ENCODE results near the gene SOSTDC1.
A peak's percentile ranks its signal among the peaks of the same experiment; 100 is the strongest.

SOSTDC1 gene

DNA sequence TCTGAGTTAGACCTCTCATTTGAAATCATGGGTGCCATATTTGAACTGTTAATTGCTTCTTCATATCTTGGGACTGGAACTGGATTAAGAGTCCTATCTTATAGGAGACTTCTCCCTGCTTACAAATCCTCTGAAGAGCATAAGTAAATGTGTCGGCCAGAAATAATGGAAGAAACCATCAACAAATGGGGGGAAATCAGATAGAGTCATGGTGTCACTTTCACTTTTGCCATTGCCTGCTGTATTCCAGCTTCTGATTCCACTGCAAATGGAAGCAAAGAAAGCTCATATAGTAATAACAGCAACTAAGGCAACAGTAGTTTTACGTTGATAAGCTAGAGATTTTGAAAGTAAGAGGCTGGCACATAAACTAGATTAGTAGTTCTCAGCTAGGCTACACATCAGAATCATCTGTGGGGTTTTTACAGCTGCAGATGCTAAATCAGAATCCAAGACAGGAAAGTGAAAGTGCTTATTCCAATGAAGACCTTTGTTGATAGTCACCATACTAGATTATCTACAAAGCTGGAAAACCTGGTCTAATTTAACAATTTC is 31.9 kb downstream of the SOSTDC1 start:
- no peak overlapping the region for H3K4me3 ChIP-seq (ENCODE audit: low read depth, low read length)
- TF ChIP-seq, protein P1, sequence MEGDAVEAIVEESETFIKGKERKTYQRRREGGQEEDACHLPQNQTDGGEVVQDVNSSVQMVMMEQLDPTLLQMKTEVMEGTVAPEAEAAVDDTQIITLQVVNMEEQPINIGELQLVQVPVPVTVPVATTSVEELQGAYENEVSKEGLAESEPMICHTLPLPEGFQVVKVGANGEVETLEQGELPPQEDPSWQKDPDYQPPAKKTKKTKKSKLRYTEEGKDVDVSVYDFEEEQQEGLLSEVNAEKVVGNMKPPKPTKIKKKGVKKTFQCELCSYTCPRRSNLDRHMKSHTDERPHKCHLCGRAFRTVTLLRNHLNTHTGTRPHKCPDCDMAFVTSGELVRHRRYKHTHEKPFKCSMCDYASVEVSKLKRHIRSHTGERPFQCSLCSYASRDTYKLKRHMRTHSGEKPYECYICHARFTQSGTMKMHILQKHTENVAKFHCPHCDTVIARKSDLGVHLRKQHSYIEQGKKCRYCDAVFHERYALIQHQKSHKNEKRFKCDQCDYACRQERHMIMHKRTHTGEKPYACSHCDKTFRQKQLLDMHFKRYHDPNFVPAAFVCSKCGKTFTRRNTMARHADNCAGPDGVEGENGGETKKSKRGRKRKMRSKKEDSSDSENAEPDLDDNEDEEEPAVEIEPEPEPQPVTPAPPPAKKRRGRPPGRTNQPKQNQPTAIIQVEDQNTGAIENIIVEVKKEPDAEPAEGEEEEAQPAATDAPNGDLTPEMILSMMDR (IDR thresholded peaks at IDR 0.05; ENCODE audit: low read depth, low read length) = no peak
- no peaks in the 10 kb centered on the region for H3K36me3 ChIP-seq
- no peaks in the 10 kb centered on the region for H3K4me1 ChIP-seq
- no peak for DNase-seq
- H3K9me3 ChIP-seq = no peaks in the 10 kb centered on the region
- H3K27me3 ChIP-seq = no peaks in the 10 kb centered on the region

DNA sequence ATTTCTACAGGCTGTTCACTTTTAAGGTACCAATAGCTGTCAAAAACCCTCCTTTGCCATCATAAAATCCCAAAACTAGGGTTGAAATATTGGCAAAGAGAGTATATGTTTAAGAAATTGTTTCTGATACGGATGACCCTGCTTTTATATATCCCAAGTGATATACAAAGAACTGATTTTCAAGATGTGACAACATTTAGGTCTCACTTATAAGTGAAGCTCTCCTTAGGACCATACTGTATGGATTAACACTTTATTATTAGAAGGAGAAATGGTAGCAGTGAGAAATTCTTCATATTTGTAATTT is 33.2 kb downstream of the SOSTDC1 start:
- Histone ChIP-seq H3K4me1 (peaks cover 3% of the 10 kb centered on the region; the same call in 1 of the 2 replicates), H3K9me3 (no peaks in the 10 kb centered on the region), H3K36me3 (no peaks in the 10 kb centered on the region), H3K27me3 (no peaks in the 10 kb centered on the region), H3K4me3 (ENCODE audit: low read depth, low read length) (no peak overlapping the region)
- TF ChIP-seq, protein P1 (IDR thresholded peaks at IDR 0.05; ENCODE audit: low read depth, low read length) = no peak
- no peak for DNase-seq

DNA sequence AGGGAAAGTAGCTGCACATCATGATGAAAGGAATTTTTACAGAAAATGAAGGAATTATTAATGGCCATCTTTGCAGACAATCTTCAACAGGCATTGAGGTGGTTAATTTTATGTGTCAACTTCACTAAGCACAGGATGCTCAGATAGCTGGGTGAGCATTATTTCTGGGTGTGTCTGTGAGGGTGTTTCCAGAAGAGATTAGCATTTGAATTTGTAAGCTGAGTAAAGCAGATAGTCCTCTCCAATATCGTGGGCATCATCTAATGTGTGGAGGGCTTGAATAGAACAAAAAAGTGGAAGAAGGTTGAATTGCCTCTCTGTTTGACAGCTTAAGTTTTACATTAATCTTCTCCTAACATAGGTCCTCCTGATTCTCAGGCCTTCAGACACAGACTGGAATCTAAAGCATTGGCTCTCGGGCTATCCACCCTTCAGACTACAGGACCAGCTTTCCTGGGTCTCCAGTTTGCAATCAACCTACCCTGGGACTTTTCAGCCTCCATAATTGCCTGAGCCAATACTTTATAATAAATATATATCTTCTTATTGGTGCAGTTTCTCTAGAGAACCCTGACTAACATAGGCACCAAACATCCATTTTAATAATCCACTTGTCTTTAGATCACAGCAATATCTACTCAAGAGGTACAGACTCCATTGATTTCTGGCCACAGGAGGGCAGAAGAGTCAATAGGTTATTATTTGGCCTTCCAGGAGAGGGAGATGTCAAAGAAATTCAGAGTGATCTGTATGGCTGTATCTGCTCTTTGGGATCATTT is 33.7 kb downstream of the SOSTDC1 start:
- TF ChIP-seq, protein P1 (IDR thresholded peaks at IDR 0.05; ENCODE audit: low read depth, low read length) = peak; percentile 86
- no peak overlapping the region for H3K4me3 ChIP-seq (ENCODE audit: low read depth, low read length)
- peak; percentile 56 for DNase-seq
- no peaks in the 10 kb centered on the region for H3K9me3 ChIP-seq
- no peaks in the 10 kb centered on the region for H3K27me3 ChIP-seq
- H3K4me1 ChIP-seq = peaks cover 3% of the 10 kb centered on the region; the same call in 1 of the 2 replicates
- H3K36me3 ChIP-seq = no peaks in the 10 kb centered on the region

DNA sequence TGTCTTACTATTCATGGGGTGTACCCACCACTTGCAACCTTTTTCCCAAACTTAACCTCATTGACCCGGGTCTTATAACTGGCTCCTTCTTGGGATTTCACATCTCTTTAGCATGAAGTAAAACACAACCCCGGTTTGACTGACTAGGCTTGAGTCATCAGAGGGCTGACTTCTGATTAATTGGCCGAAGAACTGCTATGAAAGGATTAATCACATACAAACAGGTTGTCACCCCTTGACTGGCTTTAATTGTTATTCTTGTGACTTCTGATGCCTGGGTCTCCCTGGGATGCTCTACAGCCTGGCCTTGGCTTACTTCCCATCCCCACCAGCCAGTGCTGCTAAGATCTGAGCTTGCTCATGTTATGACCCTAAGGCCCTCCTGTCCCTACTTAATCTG is 35.4 kb downstream of the SOSTDC1 start:
- TF ChIP-seq, protein P1 (IDR thresholded peaks at IDR 0.05; ENCODE audit: low read depth, low read length) = no peak
- no peaks in the 10 kb centered on the region for H3K36me3 ChIP-seq
- H3K27me3 ChIP-seq = no peaks in the 10 kb centered on the region
- no peak overlapping the region for H3K4me3 ChIP-seq (ENCODE audit: low read depth, low read length)
- DNase-seq = no peak
- H3K9me3 ChIP-seq = no peaks in the 10 kb centered on the region
- H3K4me1 ChIP-seq = peaks cover 3% of the 10 kb centered on the region; the same call in 1 of the 2 replicates

DNA sequence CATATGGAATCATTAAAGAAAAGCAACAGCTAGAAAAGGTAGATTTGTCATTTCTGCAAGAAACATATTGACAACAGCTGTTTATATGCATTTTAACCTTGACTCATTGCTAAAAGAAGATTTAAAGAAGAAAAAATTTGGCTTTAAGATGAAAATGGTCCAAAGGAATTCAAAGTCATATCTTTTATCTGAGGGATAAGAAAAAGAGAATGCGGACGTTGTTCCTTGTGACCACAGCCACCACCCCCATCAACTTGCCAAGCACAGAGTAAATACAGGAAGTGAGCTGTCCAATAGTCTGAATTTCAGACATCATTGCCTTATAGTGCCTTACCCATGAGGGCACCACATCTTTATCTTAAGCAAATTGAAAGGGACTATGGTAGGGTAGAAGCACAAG is 36.9 kb downstream of the SOSTDC1 start:
- TF ChIP-seq, protein P1 (IDR thresholded peaks at IDR 0.05; ENCODE audit: low read depth, low read length) = no peak
- Histone ChIP-seq H3K27me3 (no peaks in the 10 kb centered on the region), H3K4me3 (ENCODE audit: low read depth, low read length) (no peak overlapping the region), H3K4me1 (peaks cover 3% of the 10 kb centered on the region; the same call in 1 of the 2 replicates), H3K9me3 (no peaks in the 10 kb centered on the region), H3K36me3 (no peaks in the 10 kb centered on the region)
- no peak for DNase-seq

DNA sequence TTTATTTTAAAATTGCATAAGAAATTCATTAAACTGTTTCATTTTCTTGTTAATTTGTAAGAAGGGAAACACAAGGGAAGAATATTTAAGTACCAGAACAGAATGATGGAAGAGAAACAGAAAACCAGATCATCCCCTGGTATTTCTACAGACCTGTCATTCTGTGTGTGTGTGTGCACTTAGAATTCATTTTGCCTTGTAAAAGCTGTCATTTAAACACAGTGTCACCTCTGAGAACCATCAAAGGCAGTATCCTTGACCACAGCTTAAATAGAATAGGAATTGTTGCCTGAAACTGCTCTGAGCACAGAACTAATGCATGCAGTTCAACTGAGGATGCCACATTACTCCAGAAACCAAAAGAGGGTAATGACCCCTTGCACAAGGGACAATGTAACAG is 37.4 kb downstream of the SOSTDC1 start:
- Histone ChIP-seq H3K36me3 (no peaks in the 10 kb centered on the region), H3K27me3 (no peaks in the 10 kb centered on the region), H3K4me1 (peaks cover 3% of the 10 kb centered on the region; the same call in 1 of the 2 replicates), H3K9me3 (no peaks in the 10 kb centered on the region), H3K4me3 (ENCODE audit: low read depth, low read length) (no peak overlapping the region)
- DNase-seq = no peak
- TF ChIP-seq, protein P1 (IDR thresholded peaks at IDR 0.05; ENCODE audit: low read depth, low read length) = no peak
